ENCODE measurements around the gene SMIM24. TPM values are rescaled to one million over a fixed set of nuclear protein-coding genes. Genes with fewer than 3 reads are reported as not detected.
A peak's percentile ranks its signal among the peaks of the same experiment; 100 is the strongest.

SMIM24 gene
- total RNA-seq, 1 experiment from 2014 or later, result 1.9 TPM

- Histone ChIP-seq H4K8ac (replicated peaks; ENCODE audit: insufficient read length, low read depth, low read length) (no peak overlapping the region), H3K4ac (ENCODE audit: low read depth, low read length) (no peak overlapping the region), H3K23ac (ENCODE audit: insufficient read length, low read depth, low read length) (no peak overlapping the region), H3K79me1 (ENCODE audit: insufficient read depth, low read depth, low read length, poor library complexity, severe bottlenecking) (no peaks in the 10 kb centered on the region), H3K14ac (ENCODE audit: insufficient read depth, low read length) (no peak overlapping the region), H3K27ac (ENCODE audit: insufficient read length, low read depth, low read length) (no peak overlapping the region), H3K56ac (ENCODE audit: insufficient read length, low read depth, low read length) (no peak overlapping the region), H4K5ac (ENCODE audit: insufficient read length, low read depth, low read length) (no peak overlapping the region), H2BK120ac (ENCODE audit: low read depth, low read length, poor library complexity, severe bottlenecking) (no peak overlapping the region), H2AFZ (ENCODE audit: low read length) (no peak overlapping the region), H2AK5ac (ENCODE audit: insufficient read length, low read length) (no peak overlapping the region), H4K20me1 (ENCODE audit: control insufficient read depth, insufficient read depth, insufficient read length) (no peaks in the 10 kb centered on the region), H3K79me2 (ENCODE audit: insufficient read depth, low read length) (no peaks in the 10 kb centered on the region), H3K9ac (ENCODE audit: extremely low read depth, insufficient read length, low read length) (no peak overlapping the region), H3K18ac (ENCODE audit: insufficient read length, low read depth, low read length) (peak overlapping the region; percentile 20), H2BK12ac (ENCODE audit: insufficient read length, low read depth, low read length) (no peak overlapping the region), H4K91ac (ENCODE audit: insufficient read length, low read depth, low read length) (no peak overlapping the region), H3T11ph (ENCODE audit: low read length) (no peak overlapping the region), H2BK15ac (ENCODE audit: low read depth, low read length) (no peak overlapping the region), H2BK20ac (ENCODE audit: low read depth, low read length, poor library complexity, severe bottlenecking) (no peak overlapping the region), H3K9me3 (ENCODE audit: control insufficient read depth, low read depth, low read length) (no peaks in the 10 kb centered on the region), H3K4me1 (ENCODE audit: insufficient read depth, low read length) (no peaks in the 10 kb centered on the region), H3K4me2 (ENCODE audit: insufficient read depth, insufficient read length, low read length) (peak overlapping the region; percentile 58), H3K27me3 (ENCODE audit: insufficient read depth, low read length) (no peaks in the 10 kb centered on the region), H3K23me2 (ENCODE audit: insufficient read length, low read depth, low read length, poor library complexity, severe bottlenecking) (peaks cover 4% of the 10 kb centered on the region), H2BK5ac (ENCODE audit: insufficient read length, low read length) (no peak overlapping the region)
- peak; percentile 51 for DNase-seq
- Mint-ChIP-seq H3K4me3 (peak overlapping the region in 1 of 2 experiments; percentile 72; a peak in 3 of 5 replicates), H3K27ac (no peak overlapping the region), H3K4me1 (peaks cover 8 to 23% of the 10 kb centered on the region in 2 experiments), H3K9me3 (0 out of 5 replicates have a peak, but pooled peaks cover 0 to 8% of the 10 kb centered on the region in 2 experiments), H3K27me3 (ENCODE audit: low read depth) (peaks cover 7% of the 10 kb centered on the region), H3K36me3 (ENCODE audit: insufficient read depth in 1 of 3, low read depth in 3 of 3) (no peaks in the 10 kb centered on the region; a peak in 1 of 7 replicates)
- WGBS (ENCODE audit: extremely low coverage, insufficient read length, low lambda C conversion rate), result no CpG with 5 or more reads among the region's 27 CpGs
- no peak for TF ChIP-seq CTCF (conservative IDR thresholded peaks at IDR 0.05)
These were observed 1.7 kb downstream of the SMIM24 start for GRCh38 chr19:3478409-3479176.

Measured in H9 (cell line).